H1 (cell line): ENCODE data around the gene WDR81. TPM values are rescaled to one million over a fixed set of nuclear protein-coding genes. Genes with fewer than 3 reads are reported as not detected.

Source experiments
- CTCF ChIA-PET: fragments of 300-600 bp; sonication (Branson Sonifier 250); formaldehyde crosslinking; loops from one replicate; lab custom pipeline; 2021; ENCODE audit not compliant: partially characterized antibody; lab: Charles Lee
- POLR2A ChIA-PET: fragments of 300-600 bp; sonication (Branson Sonifier 250); formaldehyde crosslinking; loops from one replicate; lab custom pipeline; 2021; ENCODE audit warnings: inconsistent platforms; ENCODE audit not compliant: partially characterized antibody; lab: Charles Lee
- DNase-seq, 2 experiments: peaks; one replicate each; pipeline versions ENCODE4 v3.0.0 to v3.0.0-alpha.2; 2010 to 2022; ENCODE audit warnings: low spot score in 2 of 2, low read depth in 1 of 2, mixed read lengths in 1 of 2
- FAIRE-seq: peaks from 2 replicates; lab custom pipeline; 2011; peaks lifted over from hg19 to GRCh38; lab: Jason Lieb, UNC
- H2AFZ ChIP-seq: 2 replicates; pipeline ENCODE4 v1.8.1; 2012; ENCODE audit warnings: low read length, inconsistent platforms
- H2AK5ac ChIP-seq: 2 replicates; pipeline ENCODE4 v1.6.1; 2013; ENCODE audit warnings: low read depth, low read length
- H2BK120ac ChIP-seq: replicated peaks from 2 replicates; pipeline ENCODE3; 2013; ENCODE audit warnings: low read depth, low read length, inconsistent platforms
- H2BK12ac ChIP-seq: 2 replicates; pipeline ENCODE4 v1.6.1; 2013; ENCODE audit warnings: low read depth, low read length
- H2BK15ac ChIP-seq: 2 replicates; pipeline ENCODE4 v1.6.1; 2013; ENCODE audit warnings: low read length
- H2BK20ac ChIP-seq: 2 replicates; pipeline ENCODE4 v1.6.1; 2013; ENCODE audit warnings: low read length
- H2BK5ac ChIP-seq: 2 replicates; pipeline ENCODE4 v1.6.1; 2013; ENCODE audit warnings: low read depth, low read length
- H3K14ac ChIP-seq: 2 replicates; pipeline ENCODE4 v1.6.1; 2013; ENCODE audit warnings: inconsistent platforms; ENCODE audit not compliant: insufficient read length
- H3K18ac ChIP-seq: 2 replicates; pipeline ENCODE4 v1.6.1; 2013; ENCODE audit warnings: low read length; ENCODE audit errors: extremely low read depth
- H3K23ac ChIP-seq: 2 replicates; pipeline ENCODE4 v1.6.1; 2013; ENCODE audit warnings: inconsistent platforms; ENCODE audit not compliant: insufficient read length
- H3K23me2 ChIP-seq: 2 replicates; pipeline ENCODE4 v1.6.1; 2013; ENCODE audit warnings: low read depth, low read length
- H3K27ac ChIP-seq: 2 replicates; pipeline ENCODE4 v1.6.1; 2011; ENCODE audit warnings: low read depth, low read length, inconsistent platforms
- H3K27me3 ChIP-seq, 4 experiments: replicated peaks in 1 of 4; 1 replicate in 1 of 4; 2 replicates in 3 of 4; pipeline versions ENCODE4 v1.6.1 to v1.8.1; 2011 to 2013; ENCODE audit warnings: low read length in 3 of 4, mild to moderate bottlenecking in 3 of 4, inconsistent platforms in 2 of 4, mixed read lengths in 2 of 4, moderate library complexity in 1 of 4; ENCODE audit not compliant: control insufficient read depth in 3 of 4, insufficient read depth in 3 of 4; ENCODE audit errors: extremely low read depth in 1 of 4
- H3K36me3 ChIP-seq, 4 experiments: 2 replicates each; pipeline versions ENCODE4 v1.6.1 to v1.8.1; 2011 to 2013; ENCODE audit warnings: mild to moderate bottlenecking in 4 of 4, low read length in 3 of 4, moderate library complexity in 2 of 4, control low read depth in 1 of 4, inconsistent platforms in 1 of 4; ENCODE audit not compliant: insufficient read depth in 4 of 4, control insufficient read depth in 2 of 4
- H3K4ac ChIP-seq: replicated peaks from 2 replicates; pipeline ENCODE3; 2013; ENCODE audit warnings: low read length, low read depth, mixed read lengths, inconsistent platforms; ENCODE audit not compliant: insufficient read length
- H3K4me1 ChIP-seq, 4 experiments: replicated peaks in 1 of 4; 1 replicate in 1 of 4; 2 replicates in 3 of 4; pipeline versions ENCODE4 v1.6.1 to v1.8.1; 2011 to 2013; ENCODE audit warnings: low read length in 3 of 4, inconsistent platforms in 2 of 4, mixed read lengths in 1 of 4; ENCODE audit not compliant: insufficient read depth in 4 of 4, control insufficient read depth in 3 of 4
- H3K4me2 ChIP-seq, 2 experiments: 2 replicates each; pipeline versions ENCODE4 v1.6.1 to v1.8.1; 2011 to 2013; ENCODE audit warnings: low read depth in 2 of 2, low read length in 2 of 2, control low read depth in 1 of 2, inconsistent platforms in 1 of 2, mild to moderate bottlenecking in 1 of 2; ENCODE audit not compliant: insufficient read depth in 1 of 2
- H3K4me3 ChIP-seq, 4 experiments: fragments of 200-600, 300-600 bp in 1 of 4; sonication (generic), shearing (Covaris generic), sonication (Bioruptor Twin) in 1 of 4; 2 replicates each; pipeline versions ENCODE4 v1.5.1 to v1.8.1; 2011 to 2016; ENCODE audit warnings: low read length in 4 of 4, low read depth in 3 of 4, control low read depth in 2 of 4, inconsistent platforms in 2 of 4, mild to moderate bottlenecking in 2 of 4, mixed read lengths in 1 of 4, moderate library complexity in 1 of 4; ENCODE audit not compliant: insufficient read depth in 2 of 4; ENCODE audit errors: extremely low read depth in 1 of 4
- H3K56ac ChIP-seq: replicated peaks from 2 replicates; pipeline ENCODE3; 2013; ENCODE audit warnings: low read depth, mild to moderate bottlenecking, mixed read lengths, low read length, inconsistent platforms; ENCODE audit not compliant: insufficient read length
- H3K79me1 ChIP-seq: 2 replicates; pipeline ENCODE4 v1.6.1; 2013; ENCODE audit warnings: low read depth, low read length, control low read depth
- H3K79me2 ChIP-seq, 2 experiments: 2 replicates each; pipeline versions ENCODE4 v1.6.1 to v1.8.1; 2012 to 2013; ENCODE audit warnings: low read length in 2 of 2, mild to moderate bottlenecking in 2 of 2, inconsistent platforms in 1 of 2; ENCODE audit not compliant: insufficient read depth in 2 of 2, control insufficient read depth in 1 of 2
- H3K9ac ChIP-seq, 4 experiments: replicated peaks in 1 of 4; 1 replicate in 1 of 4; 2 replicates in 3 of 4; pipeline versions ENCODE4 v1.6.1 to v1.8.1; 2011 to 2013; ENCODE audit warnings: low read depth in 3 of 4, low read length in 3 of 4, control low read depth in 2 of 4, mild to moderate bottlenecking in 2 of 4, moderate library complexity in 2 of 4, inconsistent platforms in 1 of 4; ENCODE audit errors: extremely low read depth in 1 of 4
- H3K9me3 ChIP-seq, 2 experiments: 2 replicates each; pipeline versions ENCODE4 v1.6.1 to v1.8.1; 2012 to 2013; ENCODE audit warnings: mild to moderate bottlenecking in 2 of 2, moderate library complexity in 2 of 2, control low read depth in 1 of 2, inconsistent platforms in 1 of 2, low read depth in 1 of 2, low read length in 1 of 2, mixed read lengths in 1 of 2; ENCODE audit not compliant: insufficient read depth in 2 of 2
- H4K20me1 ChIP-seq, 2 experiments: replicated peaks in 1 of 2; 2 replicates each; pipeline versions ENCODE3 to v1.8.1; 2011 to 2013; ENCODE audit warnings: inconsistent platforms in 2 of 2, low read length in 2 of 2, mild to moderate bottlenecking in 1 of 2; ENCODE audit not compliant: insufficient read depth in 2 of 2, control insufficient read depth in 1 of 2
- H4K5ac ChIP-seq: 2 replicates; pipeline ENCODE4 v1.6.1; 2013; ENCODE audit warnings: low read length, low read depth, mixed read lengths, inconsistent platforms; ENCODE audit not compliant: insufficient read length
- H4K8ac ChIP-seq: 2 replicates; pipeline ENCODE4 v1.8.0; 2013; ENCODE audit warnings: mild to moderate bottlenecking, moderate library complexity, low read length, inconsistent platforms; ENCODE audit not compliant: insufficient read depth; ENCODE audit errors: extremely low read depth
- H4K91ac ChIP-seq: replicated peaks from 2 replicates; pipeline ENCODE3; 2013; ENCODE audit warnings: low read length, mixed read lengths, inconsistent platforms; ENCODE audit not compliant: insufficient read length
- ASH2L ChIP-seq: fragments of 200-600, 300-600 bp; sonication (generic); IDR thresholded peaks from one replicate; pipeline ENCODE4 v1.7.1; 2017; ENCODE audit warnings: low read length
- CHD1 ChIP-seq: IDR thresholded peaks from 2 replicates; pipeline ENCODE4 v1.6.1; 2012; ENCODE audit warnings: low read depth, low read length, improper control_type of control experiment
- CHD2 ChIP-seq: IDR thresholded peaks from 2 replicates; pipeline ENCODE4 v1.6.1; 2012; ENCODE audit warnings: low read length, improper control_type of control experiment
- RNF2 ChIP-seq: fragments of 200-900, 300-1000 bp; sonication (generic); IDR thresholded peaks from 2 replicates; pipeline ENCODE4 v1.7.1; 2016; ENCODE audit warnings: borderline replicate concordance, low read depth, mild to moderate bottlenecking, antibody characterized with exemption, low read length; ENCODE audit not compliant: poor library complexity, severe bottlenecking; ENCODE audit errors: missing control alignments
- SAP30 ChIP-seq: fragments of 300-600 bp; sonication (generic); IDR thresholded peaks from 2 replicates; pipeline ENCODE4 v1.7.1; 2012; ENCODE audit warnings: low read length, moderate library complexity, mild to moderate bottlenecking, inconsistent platforms; ENCODE audit not compliant: insufficient read depth, insufficient replicate concordance
- USF2 ChIP-seq: IDR thresholded peaks from 2 replicates; pipeline ENCODE4 v1.6.1; 2011; ENCODE audit warnings: low read length, improper control_type of control experiment
- WGBS, 2 experiments: shearing (Covaris generic) in 1 of 2; methylation state at CpG; one replicate each; pipeline versions ENCODE4 v1.1.6 to v1.1.7; 2013 to 2015; ENCODE audit warnings: low lambda C conversion rate in 2 of 2, mixed read lengths in 2 of 2, inconsistent platforms in 1 of 2, low coverage in 1 of 2, missing lambda C conversion rate in 1 of 2; ENCODE audit not compliant: insufficient replicate concordance in 2 of 2, insufficient coverage in 1 of 2, insufficient read length in 1 of 2; ENCODE audit errors: extremely low coverage in 1 of 2, missing lambda C conversion rate in 1 of 2; 5-methylcytosine and 5-hydroxymethylcytosine counted together
- polyA plus RNA-seq, 7 experiments: library from polyadenylated mRNA; depleted of rRNA in 3 of 7; stranded (reverse) in 5 of 7; unstranded in 2 of 7; fragments of >200 nt in 5 of 7; fragments of 200-250 nt in 2 of 7; gene quantifications; 1 replicate in 5 of 7; 2 replicates in 1 of 7; 4 replicates in 1 of 7; pipeline versions ENCODE4 v1.2.1 to v1.2.3, GENCODE V29; 2011 to 2013; ENCODE audit warnings: missing spikeins in 2 of 7, mixed read lengths in 2 of 7
- total RNA-seq: library from RNA; stranded (reverse); fragmentation: NEBNext Ultra II Directional; extraction: Animal tissue kit (Norgen Biotek cat#: 25700); gene quantifications from 2 replicates; pipeline ENCODE4 v1.2.1, GENCODE V29; 2021
- TF ChIP-seq, protein P1 (sequence below), 3 experiments: IDR thresholded peaks; 1 replicate in 2 of 3; 2 replicates in 1 of 3; pipeline versions ENCODE4 v1.5.1 to v1.6.1; 2011; ENCODE audit warnings: low read length in 3 of 3, mild to moderate bottlenecking in 3 of 3, inconsistent platforms in 2 of 3, low read depth in 1 of 3, moderate library complexity in 1 of 3; ENCODE audit not compliant: insufficient read depth in 1 of 3; ENCODE audit errors: control extremely low read depth in 1 of 3

Gene WDR81
- total and polyA plus RNA-seq, 2 of the 8 experiments (the other 6 are each of a cell fraction or from before 2014, with no cell fraction given) = 9.1 to 12.3 TPM

DNA sequence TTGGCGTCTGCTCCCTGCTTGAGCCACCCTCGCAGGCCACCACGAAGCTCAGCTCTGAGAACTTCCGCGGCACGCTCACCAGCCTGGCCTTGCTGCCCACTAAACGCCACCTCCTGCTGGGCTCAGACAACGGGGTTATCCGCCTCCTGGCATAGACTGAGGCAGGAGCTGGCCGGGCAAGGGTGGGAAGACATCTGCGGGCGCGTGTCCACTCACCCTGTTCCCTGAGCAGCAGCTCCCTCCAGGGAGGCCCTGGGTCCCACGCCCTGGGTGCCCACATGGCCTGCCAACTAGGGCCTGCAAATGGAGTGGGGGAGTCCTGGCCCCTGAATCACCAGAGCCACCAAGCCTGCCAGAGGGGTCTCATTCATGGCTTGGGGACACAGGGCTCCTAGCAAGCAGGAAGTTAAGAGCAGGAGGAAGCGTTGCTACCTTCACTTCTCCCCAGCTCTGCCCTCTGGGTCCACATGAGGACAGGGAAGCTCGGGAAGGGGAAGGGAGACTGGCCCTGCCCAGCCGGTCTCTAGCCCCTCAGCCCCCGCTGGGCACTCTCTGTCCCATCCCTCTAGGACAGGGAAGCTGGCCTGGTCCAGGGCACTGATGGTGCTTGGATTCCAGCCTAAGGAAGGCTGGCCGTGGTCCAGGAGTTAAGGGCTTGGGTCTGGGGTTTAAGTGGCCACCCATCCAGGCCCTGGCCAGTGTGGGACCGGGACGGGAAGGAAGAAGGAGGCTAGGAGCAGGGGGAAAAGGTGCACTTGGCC is 13.2 kb downstream of the WDR81 start:
- 88% methylated on average over 19 of the region's 21 CpGs; no CpG with 5 or more reads in 1 of the 2 experiments for WGBS, 2 experiments
- no peak overlapping the region for H3K9ac ChIP-seq
- peaks cover 0 to 7% (median 1%) of the 10 kb centered on the region in 4 experiments; a peak in 5 of 7 replicates for H3K4me1 ChIP-seq
- H2BK20ac ChIP-seq = no peak overlapping the region
- H4K8ac ChIP-seq = no peak overlapping the region; the same call in 1 of the 2 replicates
- no peak overlapping the region for H4K91ac ChIP-seq
- H3K79me1 ChIP-seq = no peaks in the 10 kb centered on the region
- H2BK120ac ChIP-seq = no peak overlapping the region
- no peaks in the 10 kb centered on the region for H3K27me3 ChIP-seq
- no peaks in the 10 kb centered on the region for H3K79me2 ChIP-seq
- no peaks in the 10 kb centered on the region for H3K23me2 ChIP-seq
- no peak overlapping the region for H3K56ac ChIP-seq
- no peak overlapping the region for H3K14ac ChIP-seq
- no peak overlapping the region for H2AFZ ChIP-seq
- no peak overlapping the region for H3K27ac ChIP-seq
- no peak overlapping the region for H2BK5ac ChIP-seq
- no peak overlapping the region for H3K18ac ChIP-seq
- H3K4me3 ChIP-seq = no peak overlapping the region
- no peaks in the 10 kb centered on the region for H4K20me1 ChIP-seq
- ChIA-PET CTCF (interaction anchor here (1.0 to 1.4 kb wide), 4 partner anchors 11 to 24 kb away, joined by 3 to 4 read pairs (median 4); no protein-coding TSS in a partner anchor), POLR2A (interaction anchor here (1.0 to 2.6 kb wide), 7 partner anchors 9 to 176 kb away, joined by 3 to 9 read pairs (median 5); partner anchors contain the start of genes PITPNA and SERPINF1)
- no peak overlapping the region for H3K4ac ChIP-seq
- no peak overlapping the region for H4K5ac ChIP-seq
- no peak overlapping the region for H3K23ac ChIP-seq
- no peaks in the 10 kb centered on the region; a peak in 1 of 4 replicates for H3K9me3 ChIP-seq
- no peaks in the 10 kb centered on the region for H3K36me3 ChIP-seq
- no peak for TF ChIP-seq RNF2
- no peak for TF ChIP-seq SAP30
- no peak for TF ChIP-seq CHD1
- TF ChIP-seq ASH2L = no peak
- no peak for TF ChIP-seq USF2
- TF ChIP-seq CHD2 = no peak
- TF ChIP-seq, protein P1, sequence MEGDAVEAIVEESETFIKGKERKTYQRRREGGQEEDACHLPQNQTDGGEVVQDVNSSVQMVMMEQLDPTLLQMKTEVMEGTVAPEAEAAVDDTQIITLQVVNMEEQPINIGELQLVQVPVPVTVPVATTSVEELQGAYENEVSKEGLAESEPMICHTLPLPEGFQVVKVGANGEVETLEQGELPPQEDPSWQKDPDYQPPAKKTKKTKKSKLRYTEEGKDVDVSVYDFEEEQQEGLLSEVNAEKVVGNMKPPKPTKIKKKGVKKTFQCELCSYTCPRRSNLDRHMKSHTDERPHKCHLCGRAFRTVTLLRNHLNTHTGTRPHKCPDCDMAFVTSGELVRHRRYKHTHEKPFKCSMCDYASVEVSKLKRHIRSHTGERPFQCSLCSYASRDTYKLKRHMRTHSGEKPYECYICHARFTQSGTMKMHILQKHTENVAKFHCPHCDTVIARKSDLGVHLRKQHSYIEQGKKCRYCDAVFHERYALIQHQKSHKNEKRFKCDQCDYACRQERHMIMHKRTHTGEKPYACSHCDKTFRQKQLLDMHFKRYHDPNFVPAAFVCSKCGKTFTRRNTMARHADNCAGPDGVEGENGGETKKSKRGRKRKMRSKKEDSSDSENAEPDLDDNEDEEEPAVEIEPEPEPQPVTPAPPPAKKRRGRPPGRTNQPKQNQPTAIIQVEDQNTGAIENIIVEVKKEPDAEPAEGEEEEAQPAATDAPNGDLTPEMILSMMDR (IDR thresholded peaks at IDR 0.05; ENCODE audit: control extremely low read depth in 1 of 3, insufficient read depth in 1 of 3, low read depth in 1 of 3, low read length in 3 of 3) = no peak
- H2AK5ac ChIP-seq = no peak overlapping the region
- H2BK12ac ChIP-seq = no peak overlapping the region
- no peak overlapping the region for H2BK15ac ChIP-seq
- no peak for DNase-seq
- no peak overlapping the region for H3K4me2 ChIP-seq
- no peak for FAIRE-seq
